ENCODE results near the gene TSR3. TPM values are rescaled to one million over a fixed set of nuclear protein-coding genes. Genes with fewer than 3 reads are reported as not detected.

TSR3 gene
- total and polyA plus RNA-seq, 2 of the 13 experiments (the other 11 are each of a cell fraction or from before 2014, with no cell fraction given): 24.2 to 51.0 TPM

- BruUV-seq (replicated peaks): no TSS peak
- POLR2A ChIA-PET: no interaction called here
- in situ Hi-C loops (cut with HindIII; ENCODE audit: extremely low pct_ligation_motif_present, low pct_unique_long_range_greater_than_20kb) (no loop called here), intact Hi-C loops (cut with micrococcal nuclease; ENCODE audit: unreplicated experiment) (no loop called here)
- WGBS (ENCODE audit: low lambda C conversion rate): 95% methylated on average over 7 of the region's 24 CpGs
- no peak overlapping the region for H3K4me2 ChIP-seq (ENCODE audit: low read depth, low read length)
- peaks cover 13% of the 10 kb centered on the region for H4K20me1 ChIP-seq (ENCODE audit: insufficient read depth, low read length)
- no peak for ATAC-seq
- TF ChIP-seq MED1 (CRISPR knock-in tag; IDR thresholded peaks at IDR 0.05) (no peak), ZZZ3 (CRISPR knock-in tag; IDR thresholded peaks at IDR 0.05; ENCODE audit: borderline replicate concordance) (no peak), MXD3 (CRISPR knock-in tag; IDR thresholded peaks at IDR 0.05) (no peak), DRAP1 (CRISPR knock-in tag; IDR thresholded peaks at IDR 0.05) (no peak), ZFY (CRISPR knock-in tag; IDR thresholded peaks at IDR 0.05) (no peak), ZFP91 (CRISPR knock-in tag; IDR thresholded peaks at IDR 0.05; ENCODE audit: borderline replicate concordance) (0 out of 2 replicates have a peak, but pooled peaks have one; percentile 15), RBFOX2 (IDR thresholded peaks at IDR 0.05; ENCODE audit: low read depth, low read length) (0 out of 2 replicates have a peak, but pooled peaks have one; percentile 36)
- no peaks in the 10 kb centered on the region for H3K9me3 ChIP-seq (ENCODE audit: low read length)
- CTCF ChIA-PET (ENCODE audit: low intra/inter-chr PET ratio, low total read pairs): no interaction called here
- peaks cover 16% of the 10 kb centered on the region for H3K79me2 ChIP-seq (ENCODE audit: insufficient read depth, low read length)
- H3K27me3 ChIP-seq (ENCODE audit: control insufficient read depth in 1 of 2, insufficient read depth in 2 of 2, low read length in 2 of 2): no peaks in the 10 kb centered on the region
- H3K4me3 ChIP-seq (replicated peaks in 1 of 3; ENCODE audit: insufficient read depth in 1 of 3, low read depth in 2 of 3, low read length in 3 of 3): no peak overlapping the region
- no peak for DNase-seq (ENCODE audit: low spot score)
- no peak overlapping the region for H2AFZ ChIP-seq (ENCODE audit: low read length)
- no peak for FAIRE-seq
- peaks cover 24% of the 10 kb centered on the region for H3K4me1 ChIP-seq (ENCODE audit: insufficient read depth, low read length)
- no peak overlapping the region for H3K27ac ChIP-seq (ENCODE audit: extremely low read length, insufficient read depth, low read length)
- H3K9ac ChIP-seq (ENCODE audit: insufficient read depth, low read depth, low read length): no peak overlapping the region
- H3K36me3 ChIP-seq (replicated peaks in 1 of 2; ENCODE audit: control insufficient read depth in 1 of 2, insufficient read depth in 2 of 2, low read length in 2 of 2): peaks cover 5 to 10% of the 10 kb centered on the region in 2 experiments; a peak in 2 of 5 replicates
Observed at GRCh38 chr16:1375298-1375640, 23.6 kb upstream of the TSR3 start.
